NCI-H1092 treated with DMSO at 0.1 percent for 48 hours (cell line): ENCODE measurements around the gene GRID1.
A peak's percentile ranks its signal among the peaks of the same experiment; 100 is the strongest.
"Not testable (repeated sequence)": the region's sequence is repeated elsewhere in the genome, so short reads cannot be mapped to it uniquely, and the experiment has no call there.

Experiments used
- DNase-seq: peaks from one replicate; lab custom pipeline; 2025; lab: John Stamatoyannopoulos, UW

Gene GRID1

GRCh38 chr10:86253091-86254072 lies 113.2 kb downstream of the GRID1 start:
- no peak for DNase-seq

GRCh38 chr10:86252556-86252955 lies 114.0 kb downstream of the GRID1 start:
- peak; percentile 13 for DNase-seq

GRCh38 chr10:86252079-86252478 lies 114.5 kb downstream of the GRID1 start:
- DNase-seq: no peak

- DNase-seq: no peak
Measured at GRCh38 chr10:86251426-86251825, 115.2 kb downstream of the GRID1 start.

DNA sequence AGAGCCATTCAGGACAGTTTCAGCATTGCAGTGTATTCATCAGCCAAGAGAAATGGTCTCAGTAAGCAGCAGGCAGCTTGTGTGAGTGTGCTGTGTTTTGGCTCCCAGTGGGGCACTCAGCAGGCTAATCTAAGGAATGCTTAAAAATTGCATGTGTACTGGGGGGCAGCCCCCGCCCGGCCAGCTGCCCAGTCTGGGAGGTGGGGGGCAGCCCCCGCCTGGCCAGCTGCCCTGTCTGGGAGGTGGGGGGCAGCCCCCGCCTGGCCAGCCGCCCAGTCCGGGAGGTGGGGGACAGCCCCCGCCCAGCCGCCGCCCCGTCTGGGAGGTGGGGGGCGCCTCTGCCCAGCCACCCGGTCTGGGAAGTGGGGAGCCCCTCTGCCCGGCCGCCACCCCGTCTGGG lies 116.2 kb downstream of the GRID1 start:
- no peak for DNase-seq

- DNase-seq: no peak
Measured at GRCh38 chr10:86249794-86250193, 116.8 kb downstream of the GRID1 start.

DNA sequence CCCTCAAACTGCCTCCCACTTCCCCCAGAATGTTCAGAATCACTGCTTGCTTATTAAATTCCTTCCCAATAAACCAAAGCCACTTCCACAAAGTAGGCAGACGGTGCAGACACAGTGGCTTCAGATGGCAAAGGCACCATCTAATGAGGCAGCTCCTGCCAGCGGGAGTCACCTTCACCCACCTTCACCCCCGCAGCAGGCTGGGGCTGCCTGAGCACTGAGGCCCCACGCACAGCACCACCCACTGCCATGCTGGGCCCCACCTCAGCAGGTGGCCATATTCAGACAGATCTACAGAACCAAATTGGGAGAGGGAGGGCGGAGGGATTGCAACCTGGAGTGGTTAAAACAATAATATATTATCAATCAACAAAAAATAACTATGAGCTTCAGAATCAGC lies 118.5 kb downstream of the GRID1 start:
- DNase-seq: no peak

GRCh38 chr10:86247588-86247987 lies 119.0 kb downstream of the GRID1 start:
- DNase-seq: no peak

- DNase-seq: no peak
Measured at GRCh38 chr10:86247073-86247472, 119.5 kb downstream of the GRID1 start.

DNA sequence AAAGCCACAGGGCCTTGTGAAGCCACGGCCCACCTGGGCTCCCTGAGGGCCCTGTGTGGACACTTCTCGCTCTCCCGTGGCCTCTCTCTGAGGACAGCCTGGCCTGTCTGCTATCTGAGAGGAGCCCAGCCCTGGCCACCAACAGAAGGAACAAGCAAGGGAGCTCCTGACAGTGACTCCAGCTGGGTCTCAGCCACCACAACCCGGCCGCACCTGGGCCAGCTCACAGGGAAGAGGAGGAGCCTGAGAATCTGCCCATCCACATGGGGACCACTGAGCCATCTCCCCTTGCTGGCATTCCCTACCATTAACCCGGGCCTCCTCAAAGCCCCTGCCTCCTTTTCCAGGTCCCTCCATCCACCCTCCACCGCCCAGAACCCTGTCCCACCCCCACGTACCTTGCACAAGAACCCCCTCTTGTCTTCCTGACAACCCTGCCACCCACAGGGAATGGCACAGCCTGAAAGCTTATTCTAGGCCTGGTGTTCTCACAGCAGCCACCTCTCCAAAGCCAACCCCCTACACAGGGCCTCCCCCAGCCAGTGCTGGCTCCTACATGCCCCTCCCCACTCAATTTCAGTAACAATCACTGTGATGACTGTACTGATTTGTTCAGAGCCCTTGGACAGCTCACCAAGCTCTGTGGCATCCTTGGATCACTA lies 120.2 kb downstream of the GRID1 start:
- no peak for DNase-seq

DNA sequence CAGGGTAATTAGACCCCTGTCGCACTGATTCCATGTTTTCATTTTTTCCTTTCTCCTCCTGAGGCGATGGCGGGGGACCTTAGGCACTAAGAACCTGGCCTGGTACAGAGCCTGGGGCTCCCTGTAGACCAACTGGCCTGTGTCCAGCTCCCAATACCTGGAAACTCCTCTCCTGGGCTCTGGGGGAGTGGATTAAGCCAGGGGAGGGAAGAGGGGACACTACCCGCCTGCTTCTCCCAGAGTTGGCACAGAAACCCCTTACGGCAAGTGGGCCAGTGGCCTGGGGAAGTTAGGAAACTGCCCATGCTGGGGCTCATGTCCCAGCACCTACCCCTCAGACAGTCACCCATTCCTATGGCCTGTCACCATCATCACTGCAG lies 121.6 kb downstream of the GRID1 start:
- no peak for DNase-seq

- no peak for DNase-seq
Measured at GRCh38 chr10:86244297-86245014, 122.1 kb downstream of the GRID1 start.

DNA sequence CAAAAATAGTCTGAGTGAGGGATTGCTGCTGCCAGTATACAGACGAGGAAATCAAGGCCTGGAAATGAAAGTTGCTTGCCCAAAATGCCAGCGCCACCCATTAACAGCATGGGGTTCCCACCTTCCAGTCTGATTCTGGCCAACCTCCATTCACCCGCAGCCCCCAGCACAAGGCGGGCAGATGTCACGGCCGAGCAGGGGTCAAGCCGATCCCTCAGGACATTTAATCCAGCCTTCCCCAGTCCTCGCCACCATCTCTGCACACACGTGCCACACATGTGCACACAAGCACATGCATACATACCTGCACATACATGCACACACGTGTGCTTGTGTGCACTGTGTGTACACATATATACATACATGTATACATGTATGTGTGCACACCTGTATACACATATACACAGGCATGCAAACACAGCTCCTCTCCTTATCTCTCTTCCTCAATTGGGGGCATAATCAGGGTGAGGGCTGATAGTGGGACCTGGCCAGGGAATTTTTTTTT lies 122.9 kb downstream of the GRID1 start:
- no peak for DNase-seq

- no peak for DNase-seq
Measured at GRCh38 chr10:86242761-86243160, 123.8 kb downstream of the GRID1 start.

DNA sequence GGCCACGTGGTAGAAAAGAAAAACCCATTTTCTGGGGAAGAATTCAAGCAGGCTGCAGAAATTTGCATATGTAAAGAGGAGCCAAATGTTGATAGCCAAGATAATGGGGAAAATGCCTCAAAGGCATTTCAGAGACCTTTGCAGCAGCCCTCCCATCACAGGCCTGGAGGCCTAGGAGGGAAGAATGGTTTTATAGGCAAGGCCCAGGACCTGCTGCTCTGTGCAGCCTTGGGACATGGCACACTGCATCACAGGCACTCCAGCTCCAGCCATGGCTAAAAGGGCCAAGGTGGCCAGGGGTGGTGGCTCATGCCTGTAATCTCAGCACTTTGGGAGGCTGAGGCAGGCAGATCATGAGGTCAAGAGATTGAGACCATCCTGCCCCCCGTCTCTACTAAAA lies 128.5 kb downstream of the GRID1 start:
- not testable (repeated sequence) for DNase-seq

DNA sequence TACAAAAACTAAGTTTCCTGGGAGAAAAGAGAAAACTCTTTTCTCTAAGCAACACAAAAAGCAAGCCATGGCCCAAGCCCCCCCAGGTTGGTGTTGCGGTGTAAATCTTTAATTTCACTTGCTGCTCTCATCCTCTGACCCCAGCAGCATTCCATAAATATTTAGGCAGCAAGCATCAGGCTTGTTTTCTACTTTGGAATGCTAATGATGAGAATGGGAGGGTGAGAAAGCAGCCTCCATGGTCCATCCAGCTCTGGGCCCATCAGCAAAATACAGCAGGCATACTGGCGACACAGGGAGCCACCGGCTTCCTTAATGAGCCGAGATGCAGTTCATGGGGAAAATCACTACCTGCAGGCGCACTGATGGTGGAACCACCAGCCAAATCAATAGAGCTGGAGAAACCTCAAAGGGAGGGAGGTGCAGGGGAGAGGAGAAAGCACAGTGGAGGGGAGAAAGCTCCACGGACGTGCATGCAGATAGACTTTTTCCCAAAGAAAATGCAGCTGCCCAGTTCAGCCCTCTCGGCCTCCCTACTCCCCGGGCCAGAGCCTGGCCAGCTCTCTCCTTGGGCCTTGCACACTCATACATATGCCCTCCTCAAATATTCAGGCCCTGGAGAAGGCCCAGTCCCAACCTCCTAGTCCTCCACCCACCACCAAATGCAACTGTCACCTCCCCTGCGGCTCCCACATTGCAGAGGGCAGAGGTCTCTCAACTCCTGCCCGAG lies 131.9 kb downstream of the GRID1 start:
- no peak for DNase-seq

- DNase-seq: no peak
Measured at GRCh38 chr10:86234107-86234506, 132.5 kb downstream of the GRID1 start.

DNA sequence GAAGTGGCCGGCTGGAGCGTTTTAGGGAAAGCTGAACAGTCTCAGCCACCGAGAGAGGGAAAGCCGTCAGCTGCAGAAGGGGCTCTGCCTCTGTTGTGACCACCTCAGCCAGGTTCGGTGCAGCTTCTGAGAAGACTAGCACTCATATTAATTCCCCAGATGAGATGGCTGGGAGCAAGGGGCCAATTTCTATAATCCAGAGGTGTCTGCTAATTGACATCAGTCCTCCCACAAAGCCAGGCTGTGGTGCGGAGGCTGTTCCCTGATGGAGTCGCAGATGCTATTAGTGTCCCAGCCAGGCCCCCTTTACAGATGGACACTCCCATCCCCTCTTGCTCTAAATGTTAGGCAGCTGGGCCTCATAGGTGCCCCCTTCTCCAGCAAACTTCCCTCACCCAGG lies 133.5 kb downstream of the GRID1 start:
- no peak for DNase-seq

- no peak for DNase-seq
Measured at GRCh38 chr10:86232644-86233043, 134.0 kb downstream of the GRID1 start.

- DNase-seq: no peak
Measured at GRCh38 chr10:86231796-86232560, 134.6 kb downstream of the GRID1 start.
